ENCODE data around the gene CD59. TPM values are rescaled to one million over a fixed set of nuclear protein-coding genes. Genes with fewer than 3 reads are reported as not detected.

The CD59 gene
- total RNA-seq, 1 donor from 2014 or later, result 1,004 TPM

- ATAC-seq, result no peak
- DNase-seq, result no peak
Observed at GRCh38 chr11:33719587-33719986, 16.6 kb downstream of the CD59 start.

GRCh38 chr11:33718440-33718839 lies 17.8 kb downstream of the CD59 start:
- no peak for TF ChIP-seq CTCF (IDR thresholded peaks at IDR 0.05)
- peaks cover 77% of the 10 kb centered on the region for H3K36me3 ChIP-seq
- ATAC-seq (no peak), DNase-seq (no peak)
- no peaks in the 10 kb centered on the region for H3K27me3 ChIP-seq
- H3K9me3 ChIP-seq, result no peaks in the 10 kb centered on the region
- intact Hi-C loops (cut with DNase I), result no loop called here
- H3K4me1 ChIP-seq, result peaks cover 43% of the 10 kb centered on the region
- H3K27ac ChIP-seq, result no peak overlapping the region
- H3K4me3 ChIP-seq, result no peak overlapping the region

More at GRCh38 chr11:33719587-33719986, 16.6 kb downstream of the CD59 start:
- H3K4me3 ChIP-seq, result no peak overlapping the region
- H3K9me3 ChIP-seq, result no peaks in the 10 kb centered on the region
- H3K27me3 ChIP-seq, result no peaks in the 10 kb centered on the region
- intact Hi-C loops (cut with DNase I), result no loop called here
- no peak for TF ChIP-seq CTCF (IDR thresholded peaks at IDR 0.05)
- peaks cover 52% of the 10 kb centered on the region for H3K4me1 ChIP-seq
- H3K27ac ChIP-seq, result no peak overlapping the region
- peaks cover 65% of the 10 kb centered on the region for H3K36me3 ChIP-seq

GRCh38 chr11:33716243-33716642 lies 20.0 kb downstream of the CD59 start:
- Histone ChIP-seq H3K27ac (peak overlapping the region; percentile 56), H3K4me3 (no peak overlapping the region), H3K9me3 (no peaks in the 10 kb centered on the region), H3K36me3 (peaks cover 97% of the 10 kb centered on the region), H3K27me3 (no peaks in the 10 kb centered on the region), H3K4me1 (peaks cover 25% of the 10 kb centered on the region)
- peak; percentile 32 for TF ChIP-seq CTCF (IDR thresholded peaks at IDR 0.05)
- intact Hi-C loops (cut with DNase I), result no loop called here
- DNase-seq, result no peak
- ATAC-seq, result peak; percentile 33

GRCh38 chr11:33713856-33714398 lies 22.3 kb downstream of the CD59 start:
- no peak for DNase-seq
- peaks cover 97% of the 10 kb centered on the region for H3K36me3 ChIP-seq
- intact Hi-C loops (cut with DNase I), result no loop called here
- no peaks in the 10 kb centered on the region for H3K9me3 ChIP-seq
- peaks cover 17% of the 10 kb centered on the region for H3K4me1 ChIP-seq
- peak overlapping the region; percentile 26 for H3K27ac ChIP-seq
- ATAC-seq, result peak; percentile 81
- H3K27me3 ChIP-seq, result no peaks in the 10 kb centered on the region
- H3K4me3 ChIP-seq, result no peak overlapping the region
- no peak for TF ChIP-seq CTCF (IDR thresholded peaks at IDR 0.05)

- H3K27ac ChIP-seq, result peak overlapping the region; percentile 26
- peak; percentile 17 for ATAC-seq
- peaks cover 97% of the 10 kb centered on the region for H3K36me3 ChIP-seq
- intact Hi-C loops (cut with DNase I), result no loop called here
- DNase-seq, result no peak
- no peak overlapping the region for H3K4me3 ChIP-seq
- no peak for TF ChIP-seq CTCF (IDR thresholded peaks at IDR 0.05)
- H3K9me3 ChIP-seq, result no peaks in the 10 kb centered on the region
- H3K27me3 ChIP-seq, result no peaks in the 10 kb centered on the region
- H3K4me1 ChIP-seq, result peaks cover 24% of the 10 kb centered on the region
Observed at GRCh38 chr11:33713151-33713855, 22.9 kb downstream of the CD59 start.
